Subcutaneous adipose tissue (tissue), 4 donors: ENCODE results near the gene RANGRF. TPM values are rescaled to one million over a fixed set of nuclear protein-coding genes. Genes with fewer than 3 reads are reported as not detected.

Experiments used
- total RNA-seq, 4 donors: library from RNA; depleted of rRNA; stranded (reverse); fragments of >200 nt; gene quantifications; one replicate each; pipeline ENCODE4 v1.1.0, GENCODE V29; 2016
- TF ChIP-seq, protein P1 (sequence below): fragments of 450-650 bp; IDR thresholded peaks from one replicate; pipeline ENCODE4 v1.5.1; 2016; ENCODE audit warnings: low read depth, mild to moderate bottlenecking, control low read depth, antibody characterized with exemption, moderate library complexity

The RANGRF gene
- total RNA-seq, 4 donors from 2014 or later: 16.5 to 23.2 (median 19.0) TPM

DNA sequence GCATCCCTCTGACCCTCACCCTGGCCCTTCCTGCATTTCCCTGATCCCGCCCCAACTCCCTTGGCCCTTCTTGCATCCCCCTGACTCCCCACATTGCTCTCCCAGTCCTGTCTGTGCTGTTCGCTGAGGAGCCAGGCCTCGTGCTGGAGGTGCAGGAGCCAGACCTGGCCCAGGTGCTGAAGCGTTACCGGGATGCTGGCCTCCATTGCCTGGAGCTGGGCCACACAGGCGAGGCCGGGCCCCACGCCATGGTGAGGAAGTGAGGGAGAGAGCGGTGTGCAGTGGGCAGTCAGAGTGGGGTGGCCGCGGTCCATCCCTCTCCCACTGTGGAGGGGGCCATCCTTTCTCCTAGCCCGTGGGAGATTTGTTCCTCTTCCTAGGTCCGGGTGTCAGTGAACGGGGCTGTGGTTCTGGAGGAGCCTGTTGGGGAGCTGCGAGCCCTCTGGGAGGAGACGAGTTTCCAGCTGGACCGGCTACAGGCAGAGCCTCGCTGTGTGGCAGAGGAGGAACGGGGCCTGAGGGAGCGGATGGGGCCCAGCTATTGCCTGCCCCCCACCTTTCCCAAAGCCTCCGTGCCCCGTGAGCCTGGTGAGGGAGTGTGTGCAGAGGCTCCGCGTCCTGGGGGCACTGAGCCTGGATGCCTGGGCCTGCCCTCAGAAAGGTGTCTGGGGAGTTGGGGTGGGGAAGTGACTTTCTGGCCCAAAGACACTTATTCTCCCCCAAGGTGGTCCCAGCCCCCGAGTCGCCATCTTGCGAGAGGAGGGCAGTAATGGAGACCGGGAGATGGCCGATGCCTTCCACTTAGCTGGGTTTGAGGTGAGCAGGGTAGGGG, 21.6 kb upstream of the RANGRF start:
- TF ChIP-seq, protein P1, sequence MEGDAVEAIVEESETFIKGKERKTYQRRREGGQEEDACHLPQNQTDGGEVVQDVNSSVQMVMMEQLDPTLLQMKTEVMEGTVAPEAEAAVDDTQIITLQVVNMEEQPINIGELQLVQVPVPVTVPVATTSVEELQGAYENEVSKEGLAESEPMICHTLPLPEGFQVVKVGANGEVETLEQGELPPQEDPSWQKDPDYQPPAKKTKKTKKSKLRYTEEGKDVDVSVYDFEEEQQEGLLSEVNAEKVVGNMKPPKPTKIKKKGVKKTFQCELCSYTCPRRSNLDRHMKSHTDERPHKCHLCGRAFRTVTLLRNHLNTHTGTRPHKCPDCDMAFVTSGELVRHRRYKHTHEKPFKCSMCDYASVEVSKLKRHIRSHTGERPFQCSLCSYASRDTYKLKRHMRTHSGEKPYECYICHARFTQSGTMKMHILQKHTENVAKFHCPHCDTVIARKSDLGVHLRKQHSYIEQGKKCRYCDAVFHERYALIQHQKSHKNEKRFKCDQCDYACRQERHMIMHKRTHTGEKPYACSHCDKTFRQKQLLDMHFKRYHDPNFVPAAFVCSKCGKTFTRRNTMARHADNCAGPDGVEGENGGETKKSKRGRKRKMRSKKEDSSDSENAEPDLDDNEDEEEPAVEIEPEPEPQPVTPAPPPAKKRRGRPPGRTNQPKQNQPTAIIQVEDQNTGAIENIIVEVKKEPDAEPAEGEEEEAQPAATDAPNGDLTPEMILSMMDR: no peak

DNA sequence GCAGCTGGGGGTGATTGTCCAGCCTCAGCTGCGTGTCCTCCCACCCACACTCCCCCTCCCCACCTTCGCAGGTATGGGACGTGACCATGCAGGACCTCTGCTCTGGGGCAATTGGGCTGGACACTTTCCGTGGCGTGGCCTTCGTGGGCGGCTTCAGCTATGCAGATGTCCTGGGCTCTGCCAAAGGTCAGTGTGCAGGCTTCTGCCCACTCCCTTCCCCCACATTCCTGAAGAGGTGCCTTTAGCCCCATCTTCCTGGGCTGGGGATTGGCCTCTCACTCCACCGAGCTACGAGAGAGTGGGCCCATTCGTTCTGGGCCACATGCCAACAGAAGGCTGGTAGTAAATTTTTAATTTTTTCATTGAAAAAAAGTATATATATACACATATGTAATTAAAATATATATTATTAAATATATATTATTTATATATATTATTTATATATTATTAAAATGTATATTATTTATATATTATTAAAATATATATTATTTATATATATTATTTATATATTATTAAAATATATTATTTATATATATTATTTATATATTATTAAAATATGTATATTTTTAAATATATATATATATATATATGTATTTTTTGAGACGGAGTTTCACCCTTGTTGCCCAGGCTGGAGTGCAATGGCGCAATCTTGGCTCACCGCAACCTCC, 20.9 kb upstream of the RANGRF start:
- TF ChIP-seq, protein P1: no peak

DNA sequence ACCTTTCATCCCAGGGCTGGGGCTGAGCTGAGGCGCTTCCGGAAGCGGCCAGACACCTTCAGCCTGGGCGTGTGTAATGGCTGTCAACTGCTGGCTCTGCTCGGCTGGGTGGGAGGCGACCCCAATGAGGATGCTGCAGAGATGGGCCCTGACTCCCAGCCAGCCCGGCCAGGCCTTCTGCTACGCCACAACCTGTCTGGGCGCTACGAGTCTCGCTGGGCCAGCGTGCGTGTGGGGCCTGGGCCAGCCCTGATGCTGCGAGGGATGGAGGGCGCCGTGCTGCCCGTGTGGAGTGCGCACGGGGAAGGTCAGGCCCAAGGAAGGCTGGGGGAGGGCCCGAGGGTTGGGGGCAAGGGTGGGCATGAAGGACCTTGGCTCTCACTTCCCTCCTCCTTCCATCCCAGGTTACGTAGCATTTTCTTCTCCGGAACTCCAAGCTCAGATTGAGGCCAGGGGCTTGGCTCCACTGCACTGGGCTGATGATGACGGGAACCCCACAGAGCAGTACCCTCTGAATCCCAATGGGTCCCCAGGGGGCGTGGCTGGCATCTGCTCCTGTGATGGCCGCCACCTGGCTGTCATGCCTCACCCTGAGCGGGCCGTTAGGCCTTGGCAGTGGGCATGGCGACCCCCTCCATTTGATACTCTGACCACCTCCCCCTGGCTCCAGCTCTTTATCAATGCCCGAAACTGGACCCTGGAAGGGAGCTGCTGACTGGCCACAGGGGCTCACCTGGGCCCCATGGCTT, 19.7 kb upstream of the RANGRF start:
- TF ChIP-seq, protein P1: no peak

DNA sequence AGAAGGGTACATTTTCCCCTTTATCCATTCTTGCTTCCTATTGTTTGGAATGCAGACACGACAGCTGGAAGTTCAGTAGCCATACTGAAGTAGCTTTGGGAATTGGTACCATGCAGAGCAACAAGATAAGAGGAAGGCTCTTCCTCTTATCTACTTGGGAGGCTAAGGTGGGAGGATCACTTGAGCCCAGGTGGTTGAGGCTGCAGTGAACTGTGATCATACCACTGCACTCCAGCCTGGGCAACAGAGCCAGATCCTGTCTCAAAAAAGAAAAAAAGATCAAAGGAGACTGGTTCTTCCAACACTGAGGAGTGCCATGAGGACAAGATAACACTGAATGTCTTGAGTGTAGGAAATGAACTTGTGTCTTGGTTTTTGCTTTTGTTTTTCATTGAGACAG, 16.0 kb upstream of the RANGRF start:
- TF ChIP-seq, protein P1: no peak

DNA sequence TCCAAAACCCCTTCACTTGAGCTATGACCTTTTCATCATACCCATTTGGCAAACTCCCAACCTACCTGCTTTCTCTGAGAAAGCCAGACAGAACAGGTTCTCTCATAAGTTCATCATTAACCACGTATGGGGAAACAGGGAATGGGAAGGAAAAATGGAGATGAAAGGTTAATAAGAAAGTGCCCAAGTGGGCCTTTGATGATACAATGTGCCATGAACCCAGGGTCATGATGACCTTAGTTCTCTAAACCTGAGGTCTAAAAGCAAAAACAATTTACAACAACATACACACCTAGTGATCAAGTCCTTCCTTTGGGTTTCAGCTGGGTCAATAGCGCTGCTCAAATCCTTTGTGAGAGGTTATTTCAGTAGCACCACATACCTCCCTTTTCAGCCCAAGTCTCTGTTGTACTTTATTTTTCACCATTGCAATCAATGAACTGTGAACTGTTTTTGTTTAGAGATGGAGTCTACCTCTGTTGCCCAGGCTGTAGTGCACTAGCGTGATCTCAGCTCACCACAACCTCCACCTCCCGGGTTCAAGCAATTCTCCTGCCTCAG, 14.5 kb upstream of the RANGRF start:
- TF ChIP-seq, protein P1: no peak

DNA sequence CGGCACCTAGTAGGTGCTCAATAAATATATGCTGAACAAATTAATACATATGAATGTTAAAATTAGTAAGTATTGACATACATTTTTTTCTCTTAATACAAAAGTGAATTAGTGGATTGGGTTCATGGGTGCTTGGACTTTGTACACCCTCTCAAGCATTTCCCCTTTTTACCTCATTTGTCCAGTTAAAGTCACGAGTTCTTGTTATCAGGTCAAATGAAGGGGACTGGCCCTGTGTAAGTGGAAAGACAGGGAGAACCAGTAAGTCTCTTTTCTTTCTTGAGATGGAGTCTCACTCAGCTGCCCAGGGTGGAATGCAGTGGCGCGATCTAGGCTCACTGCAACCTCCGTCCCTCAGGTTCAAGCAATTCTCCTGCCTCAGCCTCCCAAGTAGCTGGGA, 13.7 kb upstream of the RANGRF start:
- TF ChIP-seq, protein P1: no peak
